Measurements from ENCODE around the gene SPDYE2.
"Not testable (repeated sequence)": the region's sequence is repeated elsewhere in the genome, so short reads cannot be mapped to it uniquely, and the experiment has no call there.

Gene SPDYE2, protein sequence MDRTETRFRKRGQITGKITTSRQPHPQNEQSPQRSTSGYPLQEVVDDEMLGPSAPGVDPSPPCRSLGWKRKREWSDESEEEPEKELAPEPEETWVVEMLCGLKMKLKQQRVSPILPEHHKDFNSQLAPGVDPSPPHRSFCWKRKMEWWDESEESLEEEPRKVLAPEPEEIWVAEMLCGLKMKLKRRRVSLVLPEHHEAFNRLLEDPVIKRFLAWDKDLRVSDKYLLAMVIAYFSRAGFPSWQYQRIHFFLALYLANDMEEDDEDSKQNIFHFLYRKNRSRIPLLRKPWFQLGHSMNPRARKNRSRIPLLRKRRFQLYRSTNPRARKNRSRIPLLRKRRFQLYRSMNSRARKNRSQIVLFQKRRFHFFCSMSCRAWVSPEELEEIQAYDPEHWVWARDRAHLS

DNA sequence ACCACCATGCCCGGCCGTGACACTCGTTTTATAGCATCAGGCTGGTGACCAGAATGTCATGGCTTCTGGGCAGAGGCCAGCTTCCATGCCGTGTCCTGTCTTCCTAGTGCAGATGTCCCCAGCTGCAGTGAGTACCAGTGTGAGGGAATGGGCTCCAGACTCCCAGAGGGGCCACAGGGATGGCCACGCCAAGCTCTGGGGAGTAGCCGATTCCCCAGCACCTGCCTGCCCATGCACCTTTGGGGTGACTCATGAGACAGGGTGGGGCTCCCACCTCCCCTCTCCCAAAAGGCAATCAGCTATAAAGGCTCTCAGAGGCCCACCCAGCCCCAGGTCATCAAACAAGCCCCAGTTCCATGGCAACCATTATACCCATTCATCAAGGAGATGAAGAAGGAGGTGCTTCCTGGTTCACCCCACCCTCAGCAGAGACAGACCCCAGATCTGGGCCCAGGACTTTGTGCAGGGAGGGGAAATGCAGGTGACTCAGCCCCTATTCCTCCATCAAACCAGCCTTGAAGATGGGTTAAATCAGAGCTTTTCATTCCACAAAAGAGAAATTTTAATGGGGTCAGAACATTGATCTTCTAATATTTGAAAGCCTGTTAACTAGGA is at the start of gene SPDYE2:
SPDYE2 (plus strand) TSS at position 419 of the 615 bp plus-strand sequence. CDS start 2,030 bp downstream, outside the sequence.
- DNase-seq = not testable (repeated sequence)

DNA sequence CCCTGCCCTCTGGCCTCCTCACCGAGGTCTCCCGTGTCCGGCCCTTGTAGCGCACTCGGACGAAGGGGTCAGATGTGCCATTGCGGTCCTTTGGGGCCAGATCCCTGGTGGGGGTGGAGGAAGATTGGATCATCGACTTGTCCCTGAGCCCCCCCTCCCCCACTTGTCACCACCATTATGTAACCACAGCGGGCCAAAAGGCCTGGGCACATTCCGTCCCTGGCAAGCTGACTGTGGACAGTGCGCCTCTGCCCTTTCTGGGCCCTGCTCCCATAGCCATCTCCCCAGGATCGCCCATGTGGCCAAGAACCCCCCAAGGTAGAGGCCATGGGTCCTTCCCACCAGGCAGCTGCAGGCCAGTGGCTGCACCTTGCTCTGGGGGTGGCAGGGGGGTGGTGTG is 47.9 kb upstream of the SPDYE2 start:
- DNase-seq = not testable (repeated sequence)

DNA sequence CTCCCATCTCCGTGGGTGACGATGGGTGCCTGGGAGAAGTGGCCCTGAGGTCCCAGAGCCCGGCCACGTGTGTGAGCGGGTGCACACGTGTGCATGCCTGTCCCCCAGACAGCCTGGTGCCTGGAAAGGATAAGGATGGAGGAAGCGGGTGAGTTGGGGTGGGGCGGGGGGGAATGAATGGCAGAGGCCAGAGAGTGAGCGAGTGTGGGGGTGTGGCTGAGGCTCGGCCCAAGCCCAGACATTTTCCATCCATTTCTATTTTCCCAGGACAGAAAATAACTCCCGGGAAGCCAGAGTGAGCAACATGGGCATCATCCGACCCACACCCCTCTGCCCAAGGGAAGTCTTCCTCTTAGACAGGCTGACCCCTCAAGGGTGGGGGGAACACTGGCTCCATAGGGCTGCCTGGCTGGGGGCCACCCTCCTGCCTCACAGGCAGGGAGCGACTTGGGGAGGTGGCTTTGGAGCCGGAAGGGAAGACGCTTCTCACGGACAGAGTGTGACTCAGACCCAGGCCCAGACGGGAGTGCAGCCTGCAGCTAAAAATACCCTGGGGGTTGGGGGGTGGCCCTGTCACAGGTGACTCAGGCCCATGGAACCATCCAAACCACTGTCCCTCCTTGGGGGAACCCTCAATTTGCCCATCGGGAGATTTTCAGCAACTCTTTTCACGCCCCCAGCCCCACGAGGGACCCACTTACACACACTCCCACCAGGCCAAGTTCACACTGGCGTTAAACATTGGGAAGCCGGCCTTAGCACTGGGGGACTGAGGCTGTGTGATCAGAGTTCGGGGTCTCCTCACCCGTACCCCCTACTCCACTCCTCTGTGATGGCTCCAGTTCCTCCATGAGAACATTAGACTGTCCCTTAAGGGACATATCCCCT is 45.5 kb upstream of the SPDYE2 start:
- DNase-seq = not testable (repeated sequence)

DNA sequence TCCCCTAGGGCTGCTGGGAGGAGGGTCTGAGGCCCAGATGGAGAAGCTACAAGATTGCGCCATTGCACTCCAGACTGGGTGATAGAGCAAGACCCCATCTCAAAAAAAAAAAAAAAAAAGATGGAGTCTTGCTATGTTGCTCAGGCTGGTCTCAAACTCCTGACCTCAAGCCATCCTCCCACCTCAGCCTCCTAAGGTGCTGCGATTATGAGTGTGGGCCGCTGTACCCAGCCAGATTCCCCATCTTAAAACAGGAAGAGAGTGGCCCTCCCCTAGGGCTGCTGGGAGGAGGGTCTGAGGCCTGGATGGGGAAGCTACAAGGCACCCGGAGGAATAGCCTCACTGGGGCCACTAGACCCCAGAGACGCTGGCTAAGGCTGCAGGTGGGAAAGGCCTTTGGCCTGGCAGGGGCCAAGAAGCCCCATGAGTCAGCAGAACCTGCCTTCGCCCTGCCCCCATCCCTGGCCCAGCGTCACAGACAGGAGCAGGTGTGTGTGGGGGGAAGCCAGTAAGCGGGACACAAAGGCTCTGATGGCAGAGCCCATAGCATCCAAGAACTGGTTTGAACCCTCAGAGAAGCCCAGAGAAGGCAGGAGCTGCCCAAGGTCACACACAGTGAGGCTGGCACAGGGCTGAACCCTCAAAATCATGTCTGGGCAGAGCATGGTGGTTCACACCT is 43.5 kb upstream of the SPDYE2 start:
- DNase-seq = not testable (repeated sequence)

DNA sequence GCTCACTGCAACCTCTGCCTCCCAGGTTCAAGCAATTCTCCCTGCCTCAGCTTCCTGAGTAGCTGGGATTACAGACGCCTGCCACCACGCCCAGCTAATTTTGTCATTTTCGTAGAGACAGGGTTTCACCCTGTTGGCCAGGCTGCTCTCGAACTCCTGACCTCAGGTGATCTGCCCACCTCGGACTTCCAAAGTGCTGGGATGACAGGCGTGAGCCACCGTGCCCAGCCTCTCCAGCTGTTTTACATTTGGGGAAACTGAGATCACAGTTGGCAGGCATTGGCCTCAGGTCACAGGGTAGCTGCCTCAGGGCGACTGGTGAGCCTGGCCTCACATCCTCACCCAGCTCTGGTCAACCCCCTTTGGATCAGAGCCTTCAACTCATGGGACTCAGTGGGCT is 40.5 kb upstream of the SPDYE2 start:
- not testable (repeated sequence) for DNase-seq

DNA sequence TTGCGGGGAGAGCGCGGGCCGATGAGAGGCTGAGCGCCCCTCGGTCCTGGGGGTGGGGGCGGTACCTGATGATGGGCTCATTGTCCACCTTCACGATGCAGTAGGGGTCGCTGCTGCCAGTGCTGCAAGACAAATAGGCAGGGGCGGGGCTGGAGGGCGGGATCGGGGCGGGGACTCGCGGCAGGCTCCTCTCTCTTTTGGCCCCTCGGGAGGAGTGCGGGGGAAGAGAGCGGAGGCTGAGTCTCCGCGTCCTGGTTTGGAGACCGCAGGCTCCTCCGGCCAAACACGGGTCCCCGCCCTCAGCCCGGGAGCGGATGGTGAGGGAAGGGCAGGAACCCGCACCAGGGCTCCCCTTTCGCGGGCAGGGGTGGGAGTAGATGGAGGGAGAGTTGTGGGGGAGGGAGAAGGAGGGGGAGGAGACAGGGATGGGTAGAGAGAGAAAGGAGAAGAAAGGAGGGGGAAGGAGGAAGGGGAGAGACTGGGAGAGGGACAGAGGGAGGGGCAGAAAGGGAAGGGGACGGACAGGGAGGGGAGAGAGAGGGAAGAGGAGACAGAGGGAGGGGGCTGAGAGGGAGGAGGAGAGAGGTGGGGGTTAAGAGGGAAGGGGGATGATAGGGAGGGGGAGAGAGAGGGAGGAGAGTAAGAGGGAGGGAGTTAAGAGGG is 39.0 kb upstream of the SPDYE2 start:
- DNase-seq = not testable (repeated sequence)

DNA sequence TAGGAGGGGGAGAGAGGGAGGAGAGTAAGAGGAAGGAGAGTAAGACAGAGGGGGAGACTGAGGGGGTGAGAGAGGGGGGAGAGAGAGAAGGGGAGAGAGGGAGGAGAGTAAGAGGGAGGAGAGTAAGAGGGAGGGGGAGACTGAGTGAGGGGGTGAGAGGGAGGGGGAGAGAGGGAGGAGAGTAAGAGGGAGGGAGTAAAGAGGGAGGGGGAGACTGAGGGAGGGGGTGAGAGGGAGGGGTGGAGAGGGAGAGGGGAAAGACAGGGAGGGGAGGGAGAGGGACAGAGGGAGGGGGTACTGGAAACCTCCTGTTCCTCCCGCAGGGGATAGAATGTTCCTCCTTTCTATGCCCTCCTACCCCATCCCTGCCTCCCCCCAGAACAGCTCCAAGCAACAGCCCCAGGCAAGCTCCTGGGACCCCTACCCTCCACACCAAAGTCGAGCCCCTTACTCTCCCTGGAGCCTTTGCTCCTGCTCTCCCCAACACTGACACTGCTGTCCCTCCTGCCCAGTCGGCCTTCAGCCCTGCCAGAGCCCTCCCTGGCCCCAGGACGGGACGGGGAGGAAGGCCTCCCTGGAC is 38.3 kb upstream of the SPDYE2 start:
- DNase-seq = peak; percentile 3

DNA sequence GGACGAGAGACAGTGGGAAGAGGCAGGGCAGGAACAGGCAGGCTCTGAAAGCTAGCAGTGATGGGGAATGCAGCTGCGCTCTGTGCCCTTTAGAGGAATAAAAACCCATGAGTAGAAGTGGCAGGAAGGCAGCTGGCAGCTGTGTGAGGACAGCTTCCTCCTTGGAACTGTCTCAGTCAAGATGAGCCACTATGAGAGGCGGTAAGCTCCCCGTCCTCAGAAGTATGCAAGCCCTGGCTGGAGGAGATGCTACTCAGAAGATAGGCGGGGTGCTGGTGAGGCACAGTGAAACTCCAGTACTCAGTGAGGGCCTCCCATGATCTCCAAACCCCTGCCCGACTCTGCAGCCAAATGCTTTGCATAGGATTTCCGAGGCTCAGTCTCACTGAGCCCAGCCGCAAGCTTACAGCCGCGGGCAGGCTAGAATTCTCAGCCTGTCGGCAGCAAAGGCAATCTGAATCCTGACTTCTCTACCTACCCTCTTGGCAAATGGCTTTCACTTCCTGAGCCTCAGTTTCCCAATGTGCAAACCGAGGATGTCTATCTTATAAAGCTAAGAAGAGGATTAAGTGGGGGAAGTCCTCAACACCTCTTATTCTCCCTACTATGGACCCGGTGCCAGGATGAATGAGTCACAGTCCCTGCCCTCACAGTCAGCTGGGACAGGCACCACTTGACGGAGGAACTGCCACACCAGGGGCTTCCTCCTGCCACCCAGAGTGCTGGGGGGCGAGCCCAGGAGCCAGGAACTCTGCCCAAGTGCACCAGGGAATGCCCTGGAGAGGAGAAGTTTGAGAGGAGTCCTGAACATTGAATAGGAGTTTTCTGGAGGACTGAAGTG is 35.9 kb upstream of the SPDYE2 start:
- DNase-seq = not testable (repeated sequence)

DNA sequence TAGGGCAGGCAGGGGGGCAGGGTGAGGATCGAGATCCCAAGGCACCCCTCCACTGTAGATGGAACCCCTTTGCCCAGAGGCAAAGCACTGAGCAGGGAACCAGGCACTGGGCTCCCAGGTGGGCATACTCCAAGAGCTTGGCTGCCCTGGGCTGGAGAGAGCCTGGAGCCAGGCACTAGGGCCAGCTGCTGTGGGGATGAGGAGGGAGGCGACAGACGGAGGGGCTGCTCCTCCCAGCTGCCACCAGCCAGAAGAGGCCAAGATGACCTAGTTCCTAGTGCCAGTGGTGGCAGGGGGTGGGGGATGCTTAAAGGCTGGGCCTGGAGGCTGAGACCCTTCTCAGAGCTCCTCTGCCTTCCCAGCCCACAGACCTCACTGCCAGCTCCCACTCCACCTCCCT is 35.1 kb upstream of the SPDYE2 start:
- not testable (repeated sequence) for DNase-seq

DNA sequence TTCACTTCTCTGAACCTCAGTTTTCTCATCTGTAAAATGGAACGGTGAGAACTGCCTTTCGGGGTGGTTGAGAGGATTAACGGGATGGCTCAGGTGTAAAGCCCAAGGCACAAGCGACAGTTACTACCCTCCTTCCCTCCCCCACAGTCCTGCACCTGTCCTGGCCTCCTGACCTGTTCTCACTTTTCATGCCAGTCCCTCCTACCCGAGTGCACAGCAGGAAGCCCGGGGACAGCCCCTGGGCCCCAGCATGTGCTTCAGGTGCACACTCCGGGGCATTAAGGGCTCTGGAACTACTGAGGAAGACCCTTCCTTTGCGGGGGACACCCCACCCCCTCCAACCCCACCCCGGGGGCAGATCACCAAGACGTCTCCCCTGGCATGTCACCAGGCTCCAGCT is 34.1 kb upstream of the SPDYE2 start:
- DNase-seq = not testable (repeated sequence)

DNA sequence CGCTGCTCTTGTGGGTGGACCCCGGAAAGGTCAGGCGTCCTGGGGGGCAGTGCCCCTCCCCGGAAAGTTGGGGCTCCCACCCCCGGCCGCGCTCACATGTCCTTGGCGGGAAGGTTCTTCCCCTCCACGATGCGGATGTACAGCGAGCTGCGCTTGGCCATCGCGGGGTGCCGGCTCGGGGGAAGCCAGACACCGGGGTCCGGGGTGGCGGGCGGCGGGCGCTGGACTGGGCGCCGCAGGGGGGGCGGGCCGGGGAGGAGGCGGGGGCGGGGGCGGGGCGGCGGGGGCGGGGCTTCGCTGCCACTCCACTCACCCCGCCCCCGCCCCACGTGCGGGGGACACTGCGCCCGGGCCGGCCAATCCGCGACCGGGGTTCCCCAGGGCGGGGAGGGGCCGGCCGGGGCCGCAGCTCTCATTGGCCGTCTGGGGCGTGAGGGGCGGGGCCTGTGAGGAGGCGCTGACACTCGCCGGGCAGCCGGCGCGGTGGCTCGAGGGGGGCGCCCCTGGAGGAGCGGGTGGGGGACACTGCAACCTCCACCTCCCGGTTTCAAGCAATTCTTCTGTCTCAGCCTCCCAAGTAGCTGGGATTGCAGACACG is 33.4 kb upstream of the SPDYE2 start, which contains the start of gene RASA4B:
RASA4B (minus strand) TSS at position 228 of the 598 bp plus-strand sequence; CDS start at position 161, 67 bp downstream.
- DNase-seq = not testable (repeated sequence)

DNA sequence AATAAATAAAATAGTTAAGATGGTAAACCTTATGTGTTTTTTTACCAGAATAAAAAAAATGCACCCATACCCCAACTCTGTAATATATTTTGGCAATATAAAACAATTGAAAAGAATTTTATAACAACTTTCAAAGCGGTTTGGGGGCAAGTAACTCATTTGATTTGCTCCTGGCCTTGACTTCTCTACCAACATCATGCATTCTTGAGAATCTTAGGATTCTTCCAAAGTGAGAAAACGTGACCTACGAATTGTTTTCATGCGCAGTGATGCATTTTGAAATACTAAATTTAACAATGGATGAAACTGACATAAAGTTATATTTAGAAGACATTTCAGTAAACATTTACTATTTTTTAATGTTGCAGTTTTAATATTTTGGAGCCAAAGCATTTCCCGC is 30.2 kb upstream of the SPDYE2 start:
- DNase-seq = not testable (repeated sequence)

DNA sequence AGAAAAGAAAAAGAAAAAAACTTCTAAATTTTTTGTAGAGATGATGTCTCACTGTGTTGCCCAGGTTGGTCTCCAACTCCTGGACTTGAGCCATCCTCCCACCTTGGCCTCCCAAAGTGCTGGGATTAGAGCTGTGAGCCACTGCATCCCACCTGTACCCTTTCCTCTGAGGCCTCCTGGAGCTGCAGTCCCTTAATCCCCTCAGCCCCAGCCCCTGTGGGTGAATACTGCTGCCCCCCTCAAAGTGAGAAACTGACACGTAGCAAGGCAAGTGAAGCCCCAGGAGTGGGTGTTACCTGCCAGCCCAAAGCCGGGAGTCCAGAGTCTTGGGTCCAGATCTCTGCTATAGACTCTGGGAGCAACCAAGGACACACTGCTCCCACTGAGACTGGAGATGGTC is 26.2 kb upstream of the SPDYE2 start:
- not testable (repeated sequence) for DNase-seq

DNA sequence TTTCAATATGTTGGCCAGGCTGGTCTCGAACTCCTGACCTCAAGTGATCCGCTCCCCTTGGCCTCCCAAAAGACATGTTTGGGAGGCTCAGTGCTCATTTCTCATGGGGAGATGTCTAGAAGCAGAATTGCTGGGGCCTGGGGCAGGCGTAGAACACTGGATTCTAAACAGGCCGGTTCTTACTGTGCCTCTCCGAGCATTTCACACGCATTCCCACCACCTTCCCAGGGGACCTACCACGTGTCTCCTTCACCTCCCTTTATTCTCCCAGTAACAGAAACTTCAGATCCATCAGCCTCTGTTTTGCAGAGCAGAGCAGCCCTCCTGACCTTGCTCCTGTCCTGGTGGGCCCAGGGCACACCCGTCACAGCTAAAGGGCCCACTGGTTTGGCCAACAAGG is 23.8 kb upstream of the SPDYE2 start:
- not testable (repeated sequence) for DNase-seq

DNA sequence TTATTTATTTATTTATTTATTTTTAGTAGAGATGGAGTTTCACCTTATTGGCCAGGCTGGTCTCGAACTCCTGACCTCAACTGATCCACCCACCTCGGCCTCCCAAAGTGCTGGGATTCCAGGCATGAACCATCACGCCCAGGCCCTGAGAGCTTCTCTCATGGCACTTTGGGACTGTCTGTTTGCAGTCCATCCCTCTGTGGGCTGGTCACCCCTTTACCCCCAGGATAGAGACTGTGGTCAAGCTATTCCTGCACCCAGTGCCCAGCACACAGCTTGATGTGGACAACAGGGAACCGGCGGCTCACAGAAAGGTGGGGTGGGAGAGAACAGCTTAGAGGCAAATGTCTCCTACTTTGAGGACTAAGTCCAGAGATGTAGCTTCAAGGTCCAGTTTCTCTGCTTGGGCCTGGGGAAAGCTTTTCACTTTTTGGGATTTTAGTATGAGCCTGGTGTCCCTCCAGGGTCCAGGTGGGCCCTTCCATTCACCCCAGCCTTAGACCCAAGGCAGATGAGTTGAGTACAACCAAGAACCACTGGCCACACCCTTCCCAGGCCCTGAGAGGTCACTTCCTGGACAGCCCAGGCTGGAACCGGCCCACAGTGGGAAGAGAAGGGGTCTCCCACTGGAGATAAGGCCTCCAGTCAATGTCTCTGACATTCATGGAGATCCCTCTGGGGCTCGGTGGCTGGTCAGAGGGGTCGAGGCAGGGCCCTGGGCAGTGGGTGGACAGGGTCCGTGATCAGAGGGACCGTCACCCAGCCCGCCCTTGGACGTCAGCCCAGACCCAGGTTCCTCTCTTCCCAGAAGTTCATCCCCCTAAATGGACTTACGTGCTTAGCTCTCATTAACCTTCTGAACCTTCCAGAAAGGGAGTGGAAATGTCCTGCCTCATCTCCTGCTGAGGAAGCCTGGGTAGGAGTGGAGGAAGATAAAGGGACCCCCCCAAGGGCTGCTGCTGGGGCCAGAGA is 22.9 kb upstream of the SPDYE2 start:
- DNase-seq = not testable (repeated sequence)

DNA sequence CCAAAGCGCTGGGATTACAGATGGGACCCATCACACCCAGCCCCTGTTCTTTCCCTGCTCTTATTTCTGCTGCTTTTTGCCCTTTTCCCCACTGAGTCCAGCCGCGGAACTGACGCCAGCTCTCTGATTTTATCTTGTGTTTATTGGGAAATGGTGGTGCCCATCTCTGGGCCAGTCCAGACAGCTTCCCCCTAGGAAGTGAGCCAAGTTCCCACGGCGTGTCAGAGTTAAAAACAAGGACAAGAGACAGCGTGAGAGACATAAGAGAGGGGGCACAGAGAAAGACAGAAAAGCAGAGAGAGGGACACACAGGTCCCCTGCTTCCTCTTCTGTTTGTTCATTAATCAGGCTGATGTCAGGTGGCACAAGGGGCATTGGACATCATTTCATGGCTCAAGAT is 19.4 kb upstream of the SPDYE2 start:
- not testable (repeated sequence) for DNase-seq

DNA sequence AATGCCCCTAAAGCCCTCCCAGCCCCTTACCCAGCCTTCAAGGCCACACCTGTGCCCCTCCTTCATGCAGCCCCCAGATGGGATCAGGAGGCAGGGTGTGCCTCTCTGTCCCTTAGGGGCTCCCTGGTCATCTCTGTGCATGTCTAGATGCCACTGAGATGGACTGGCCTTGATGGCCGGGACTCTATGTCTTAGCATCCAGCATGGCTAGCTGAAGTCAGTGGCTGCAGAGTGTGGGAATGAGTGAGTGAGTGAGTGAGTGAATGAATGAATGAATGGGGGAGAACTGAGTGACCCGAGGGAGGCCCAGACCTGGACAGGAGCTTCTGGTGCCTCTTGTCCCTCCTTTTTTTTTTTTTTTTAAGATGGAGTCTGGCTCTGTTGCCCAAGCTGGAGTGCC is 18.9 kb upstream of the SPDYE2 start:
- DNase-seq = not testable (repeated sequence)

DNA sequence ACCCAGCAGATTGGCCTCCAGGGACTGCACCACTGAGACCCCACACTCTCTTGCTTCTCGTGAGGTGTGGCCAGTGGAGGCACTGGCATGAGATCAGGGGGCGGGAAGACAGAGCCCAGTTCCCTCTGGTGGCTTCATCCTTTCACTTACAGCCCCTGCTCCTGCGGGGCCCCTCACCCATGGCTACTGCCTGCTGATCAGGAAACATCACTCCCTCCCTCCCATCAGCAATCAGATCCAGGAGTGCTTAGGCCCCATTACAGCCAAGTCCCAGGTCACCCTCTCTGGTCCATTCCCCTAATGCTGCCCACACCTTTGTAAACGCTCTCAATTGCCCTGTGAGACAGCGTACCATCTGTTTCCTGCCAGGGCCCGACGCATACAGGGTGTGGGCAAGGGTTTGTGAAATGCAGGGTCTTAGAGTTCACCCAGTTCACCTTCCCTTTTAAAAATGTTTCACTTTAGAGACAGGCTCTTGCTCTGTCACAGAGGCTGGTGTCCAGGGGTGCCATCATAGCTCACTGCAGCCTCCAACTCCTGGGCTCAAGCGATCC is 15.9 kb upstream of the SPDYE2 start:
- not testable (repeated sequence) for DNase-seq
